Thoracic aorta (tissue), 2 donors: ENCODE results near the gene CAMK2D. TPM values are rescaled to one million over a fixed set of nuclear protein-coding genes. Genes with fewer than 3 reads are reported as not detected.

Experiments used
- ATAC-seq: fragments of 150-250 bp; one replicate; pipeline ENCODE4 v1.8.0; 2017; ENCODE audit warnings: low read depth; ENCODE audit not compliant: insufficient number of reproducible peaks, low FRiP score
- DNase-seq: peaks from one replicate; pipeline ENCODE4 v3.0.0-alpha.2; 2020; ENCODE audit warnings: low spot score
- H3K27ac ChIP-seq, 2 donors: fragments of 200-600 bp; sonication (generic); 1 replicate in 1 of 2; 2 replicates in 1 of 2; pipeline ENCODE4 v1.5.1; 2016; ENCODE audit warnings: mild to moderate bottlenecking in 2 of 2, moderate library complexity in 2 of 2
- H3K27me3 ChIP-seq: fragments of 200-600 bp; sonication (generic); replicated peaks from 2 replicates; pipeline ENCODE4 v1.6.0; 2016; ENCODE audit warnings: mild to moderate bottlenecking; ENCODE audit not compliant: insufficient read depth
- H3K36me3 ChIP-seq: fragments of 200-600 bp; sonication (generic); one replicate; pipeline ENCODE4 v1.5.1; 2016
- H3K4me1 ChIP-seq, 2 donors: fragments of 200-600 bp; sonication (generic); 1 replicate in 1 of 2; 2 replicates in 1 of 2; pipeline versions ENCODE4 v1.5.1 to v1.6.0; 2016; ENCODE audit warnings: low read depth in 2 of 2, mild to moderate bottlenecking in 1 of 2; ENCODE audit not compliant: control insufficient read depth in 1 of 2
- H3K4me3 ChIP-seq: fragments of 200-600 bp; sonication (generic); 2 replicates; pipeline ENCODE4 v1.5.1; 2016; ENCODE audit warnings: mild to moderate bottlenecking
- H3K9me3 ChIP-seq: fragments of 200-600 bp; sonication (generic); 2 replicates; pipeline ENCODE4 v1.5.1; 2016
- total RNA-seq, 2 donors: library from RNA; depleted of rRNA; stranded (reverse); fragments of >200 nt; gene quantifications; one replicate each; pipeline versions ENCODE4 v1.1.0 to v1.2.3, GENCODE V29; 2016
- TF ChIP-seq, protein P1 (sequence below): fragments of 200-600 bp; sonication (generic); IDR thresholded peaks from one replicate; pipeline ENCODE4 v1.5.1; 2019; ENCODE audit warnings: antibody characterized with exemption

Gene CAMK2D
- total RNA-seq, 2 donors from 2014 or later = 50.6 to 70.1 TPM

DNA sequence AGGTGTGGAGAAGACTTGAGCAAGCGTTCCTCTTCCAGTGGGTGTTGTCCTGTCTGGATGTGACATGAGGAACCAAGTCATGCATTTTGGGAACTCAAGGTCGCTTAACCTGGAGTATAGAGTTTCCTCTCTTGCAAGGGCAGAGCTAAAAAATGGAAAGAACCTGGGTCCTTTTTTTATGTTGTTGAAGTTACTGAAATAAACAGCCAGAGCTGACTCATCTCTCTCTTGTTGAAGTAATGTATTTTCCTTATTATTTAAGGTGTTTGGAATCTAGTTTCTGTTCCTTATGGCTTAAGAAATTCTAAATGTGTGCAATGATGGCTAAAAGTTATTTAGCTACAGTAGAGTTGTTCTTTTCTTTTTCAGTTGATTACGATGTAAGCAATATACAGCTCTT, 314.5 kb downstream of the CAMK2D start:
- Histone ChIP-seq H3K4me1 (peaks cover 14 to 84% of the 10 kb centered on the region in 2 donors), H3K27me3 (no peaks in the 10 kb centered on the region), H3K4me3 (no peak overlapping the region), H3K27ac (peak overlapping the region; percentile 44 to 51), H3K9me3 (peaks cover 5% of the 10 kb centered on the region), H3K36me3 (no peaks in the 10 kb centered on the region)
- DNase-seq (no peak), ATAC-seq (no peak)
- TF ChIP-seq, protein P1, sequence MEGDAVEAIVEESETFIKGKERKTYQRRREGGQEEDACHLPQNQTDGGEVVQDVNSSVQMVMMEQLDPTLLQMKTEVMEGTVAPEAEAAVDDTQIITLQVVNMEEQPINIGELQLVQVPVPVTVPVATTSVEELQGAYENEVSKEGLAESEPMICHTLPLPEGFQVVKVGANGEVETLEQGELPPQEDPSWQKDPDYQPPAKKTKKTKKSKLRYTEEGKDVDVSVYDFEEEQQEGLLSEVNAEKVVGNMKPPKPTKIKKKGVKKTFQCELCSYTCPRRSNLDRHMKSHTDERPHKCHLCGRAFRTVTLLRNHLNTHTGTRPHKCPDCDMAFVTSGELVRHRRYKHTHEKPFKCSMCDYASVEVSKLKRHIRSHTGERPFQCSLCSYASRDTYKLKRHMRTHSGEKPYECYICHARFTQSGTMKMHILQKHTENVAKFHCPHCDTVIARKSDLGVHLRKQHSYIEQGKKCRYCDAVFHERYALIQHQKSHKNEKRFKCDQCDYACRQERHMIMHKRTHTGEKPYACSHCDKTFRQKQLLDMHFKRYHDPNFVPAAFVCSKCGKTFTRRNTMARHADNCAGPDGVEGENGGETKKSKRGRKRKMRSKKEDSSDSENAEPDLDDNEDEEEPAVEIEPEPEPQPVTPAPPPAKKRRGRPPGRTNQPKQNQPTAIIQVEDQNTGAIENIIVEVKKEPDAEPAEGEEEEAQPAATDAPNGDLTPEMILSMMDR = no peak

DNA sequence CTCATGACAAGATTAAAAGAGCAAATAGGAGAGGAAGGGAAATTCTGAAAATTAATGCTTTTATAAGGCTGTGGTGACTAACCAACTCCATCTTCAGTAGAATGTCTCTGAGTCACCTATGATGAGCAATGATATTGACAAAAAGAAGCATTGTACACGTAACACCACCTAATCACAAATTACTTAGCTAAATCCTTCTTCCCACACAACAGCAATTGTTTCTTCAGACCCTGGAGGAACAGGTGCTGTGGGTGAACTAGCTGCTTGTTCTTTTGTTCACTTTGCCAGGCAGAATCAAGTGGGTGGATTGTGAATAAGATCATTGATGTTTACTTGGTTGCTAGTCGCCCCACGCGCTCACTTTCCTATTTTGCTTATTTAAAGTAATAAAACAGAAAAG, 315.5 kb downstream of the CAMK2D start:
- Histone ChIP-seq H3K36me3 (no peaks in the 10 kb centered on the region), H3K4me3 (no peak overlapping the region), H3K27me3 (no peaks in the 10 kb centered on the region), H3K9me3 (peaks cover 5% of the 10 kb centered on the region), H3K27ac (peak overlapping the region; percentile 55 to 76), H3K4me1 (peaks cover 14 to 74% of the 10 kb centered on the region in 2 donors)
- TF ChIP-seq, protein P1 = no peak
- no peak for ATAC-seq
- no peak for DNase-seq

DNA sequence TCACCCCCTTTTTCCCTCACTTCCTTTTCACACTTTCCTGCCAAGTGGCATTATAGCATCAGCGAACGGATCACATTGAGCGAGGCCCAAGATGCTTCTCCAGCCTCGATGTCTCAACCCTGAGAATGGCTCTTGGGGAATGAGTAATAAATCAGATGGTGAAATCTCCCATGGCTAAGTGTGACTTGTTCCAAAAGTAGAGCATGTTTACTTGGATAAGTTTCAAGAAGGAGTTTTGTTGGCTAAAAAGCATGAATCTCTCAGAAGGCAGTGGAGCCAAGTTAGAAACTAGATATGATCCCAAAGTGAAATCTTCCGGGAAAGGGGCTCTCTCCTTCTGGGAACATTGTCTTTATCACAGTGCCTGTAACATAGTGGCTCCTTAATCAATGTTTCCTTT, 316.3 kb downstream of the CAMK2D start:
- peak; percentile 37 for DNase-seq
- H3K4me1 ChIP-seq = peaks cover 14 to 71% of the 10 kb centered on the region in 2 donors
- TF ChIP-seq, protein P1 = no peak

DNA sequence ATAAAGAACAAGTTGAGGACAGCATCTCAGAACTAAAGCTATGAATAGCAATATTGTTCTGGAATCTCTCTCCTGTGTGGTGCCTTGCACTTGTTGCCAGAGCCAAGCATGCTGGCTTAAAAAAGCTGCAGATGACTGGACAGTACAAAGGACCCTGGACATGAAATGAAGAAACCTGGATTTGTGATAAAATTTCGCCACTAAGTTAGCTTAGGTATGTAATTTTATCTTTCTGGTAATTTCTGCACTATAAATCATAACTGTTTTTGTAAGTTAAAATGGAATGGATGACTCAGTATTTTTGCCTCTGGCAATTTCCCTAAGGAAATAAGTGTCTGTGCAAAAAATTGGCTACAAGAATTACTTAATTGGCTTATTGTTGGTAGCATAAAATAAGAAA, 317.2 kb downstream of the CAMK2D start:
- TF ChIP-seq, protein P1 = no peak
- H3K9me3 ChIP-seq = peaks cover 5% of the 10 kb centered on the region
- no peak for DNase-seq
- H3K27ac ChIP-seq = peak overlapping the region; percentile 74 to 76
- peaks cover 14 to 69% of the 10 kb centered on the region in 2 donors for H3K4me1 ChIP-seq
- no peaks in the 10 kb centered on the region for H3K36me3 ChIP-seq
- H3K4me3 ChIP-seq = peak overlapping the region; percentile 38
- no peak for ATAC-seq
- no peaks in the 10 kb centered on the region for H3K27me3 ChIP-seq

More for the DNA sequence above, 316.3 kb downstream of the CAMK2D start:
- H3K36me3 ChIP-seq = no peaks in the 10 kb centered on the region
- peak; percentile 93 for ATAC-seq
- peaks cover 5% of the 10 kb centered on the region for H3K9me3 ChIP-seq
- no peaks in the 10 kb centered on the region for H3K27me3 ChIP-seq
- H3K27ac ChIP-seq = peak overlapping the region; percentile 74 to 76
- H3K4me3 ChIP-seq = peak overlapping the region; percentile 38

DNA sequence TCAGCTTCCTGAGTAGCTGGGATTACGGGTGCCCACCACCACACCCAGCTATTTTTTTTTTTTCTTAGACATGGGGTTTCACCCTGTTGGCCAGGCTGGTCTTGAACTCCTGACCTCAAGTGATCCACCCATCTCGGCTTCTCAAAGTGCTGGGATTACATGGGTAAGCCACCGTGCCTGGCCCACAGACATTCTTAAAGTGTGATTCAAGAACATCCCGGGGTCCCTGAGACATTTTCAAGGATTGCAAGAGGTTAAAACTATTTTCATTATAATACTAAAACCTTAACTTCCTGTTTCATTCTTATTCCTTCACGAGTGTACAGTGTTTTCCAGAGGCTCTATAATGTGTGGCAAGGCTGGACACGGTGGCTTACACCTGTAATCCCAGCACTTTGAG, 318.7 kb downstream of the CAMK2D start:
- Histone ChIP-seq H3K27me3 (no peaks in the 10 kb centered on the region), H3K4me3 (no peak overlapping the region), H3K4me1 (peaks cover 11 to 59% of the 10 kb centered on the region in 2 donors), H3K9me3 (peaks cover 5% of the 10 kb centered on the region), H3K27ac (no peak overlapping the region), H3K36me3 (no peaks in the 10 kb centered on the region)
- ATAC-seq (no peak), DNase-seq (no peak)
- TF ChIP-seq, protein P1 = no peak
